Skeletal muscle cell (primary cell): Measurements from ENCODE around the gene HPF1.
"Not testable (repeated sequence)": the region's sequence is repeated elsewhere in the genome, so short reads cannot be mapped to it uniquely, and the experiment has no call there.

Experiments used
- DNase-seq: peaks from one replicate; pipeline ENCODE4 v3.0.0-alpha.2; 2010; ENCODE audit warnings: low read depth
- H3K4me3 ChIP-seq: 2 replicates; pipeline ENCODE4 v1.5.1; 2011; ENCODE audit warnings: low read depth, mild to moderate bottlenecking, control low read depth, low read length, moderate library complexity

HPF1 gene

GRCh38 chr4:169757575-169758184 lies at the start of gene HPF1:
TSS of gene HPF1 (minus strand) at chr4:169757944. CDS start at chr4:169757877, 67 bp downstream.
- H3K4me3 ChIP-seq: peak within 1 kb of the TSS; percentile 81
- DNase-seq: peak; percentile 47

DNA sequence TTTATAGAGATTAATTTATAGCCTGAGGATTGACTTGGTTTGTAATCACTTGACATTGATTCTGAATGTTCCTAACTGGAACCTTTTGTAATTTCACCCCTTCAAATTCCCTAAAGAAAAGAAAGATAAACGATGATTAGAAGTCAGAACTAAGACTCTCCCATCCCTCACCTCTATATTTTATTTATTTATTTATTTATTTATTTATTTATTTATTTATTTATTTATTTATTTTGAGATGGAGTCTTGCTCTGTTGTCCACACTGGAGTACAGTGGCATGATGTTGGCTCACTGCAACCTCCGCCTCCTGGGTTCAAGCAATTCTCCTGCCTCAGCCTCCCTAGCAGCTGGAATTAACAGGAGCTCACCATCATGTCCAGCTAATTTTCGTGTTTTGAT lies 49.0 kb upstream of the HPF1 start:
- DNase-seq, H3K4me3 ChIP-seq: not testable (repeated sequence)

- no peak overlapping the region for H3K4me3 ChIP-seq
- DNase-seq: no peak
These were observed 45.7 kb upstream of the HPF1 start for GRCh38 chr4:169803413-169803812.

DNA sequence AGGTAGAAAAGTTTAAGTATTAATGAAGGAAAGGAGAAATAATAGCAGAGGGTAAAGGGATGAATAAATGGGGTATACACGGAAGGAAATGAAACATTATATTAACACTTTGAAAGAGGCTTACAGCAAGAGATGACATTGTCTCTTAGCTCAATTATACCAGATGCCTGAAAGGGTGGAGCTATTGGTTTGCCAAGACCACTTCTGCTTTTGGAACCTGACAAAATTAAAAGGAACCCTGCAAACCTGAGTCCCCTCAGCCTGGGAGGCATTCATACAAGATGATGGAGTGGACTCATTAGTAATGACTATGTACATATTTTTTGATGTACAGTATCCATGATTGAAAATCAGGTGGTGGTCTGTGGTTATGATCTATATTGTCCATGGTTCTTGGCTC lies 45.1 kb upstream of the HPF1 start:
- DNase-seq: no peak
- no peak overlapping the region for H3K4me3 ChIP-seq

GRCh38 chr4:169800541-169800940 lies 42.8 kb upstream of the HPF1 start:
- DNase-seq: no peak

DNA sequence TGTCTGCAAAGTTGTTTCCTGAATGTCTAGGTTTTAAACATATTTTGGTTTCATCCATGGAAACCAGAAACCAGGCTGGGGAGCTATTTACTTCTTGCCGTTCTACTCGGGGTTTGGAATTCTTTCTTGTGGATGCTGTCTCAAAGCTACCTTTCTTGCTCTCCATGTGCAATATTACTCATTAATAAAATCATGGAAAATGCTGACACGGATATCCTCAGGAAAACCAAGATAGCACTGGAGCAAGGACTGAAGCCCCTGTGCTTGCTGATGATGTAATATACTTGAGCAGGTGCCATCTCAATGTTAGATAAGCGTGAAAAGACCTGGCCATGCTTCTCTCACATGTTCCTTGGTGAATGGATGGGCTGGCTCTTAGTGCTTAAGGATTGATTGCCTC lies 41.5 kb upstream of the HPF1 start:
- H3K4me3 ChIP-seq: no peak overlapping the region
- DNase-seq: no peak

More at GRCh38 chr4:169800541-169800940, 42.8 kb upstream of the HPF1 start:
- no peak overlapping the region for H3K4me3 ChIP-seq

GRCh38 chr4:169795585-169795984 lies 37.8 kb upstream of the HPF1 start:
- DNase-seq: no peak
- no peak overlapping the region for H3K4me3 ChIP-seq

- peak overlapping the region; percentile 36 for H3K4me3 ChIP-seq
- DNase-seq: peak; percentile 22
These were observed 33.9 kb upstream of the HPF1 start for GRCh38 chr4:169791527-169792156.

DNA sequence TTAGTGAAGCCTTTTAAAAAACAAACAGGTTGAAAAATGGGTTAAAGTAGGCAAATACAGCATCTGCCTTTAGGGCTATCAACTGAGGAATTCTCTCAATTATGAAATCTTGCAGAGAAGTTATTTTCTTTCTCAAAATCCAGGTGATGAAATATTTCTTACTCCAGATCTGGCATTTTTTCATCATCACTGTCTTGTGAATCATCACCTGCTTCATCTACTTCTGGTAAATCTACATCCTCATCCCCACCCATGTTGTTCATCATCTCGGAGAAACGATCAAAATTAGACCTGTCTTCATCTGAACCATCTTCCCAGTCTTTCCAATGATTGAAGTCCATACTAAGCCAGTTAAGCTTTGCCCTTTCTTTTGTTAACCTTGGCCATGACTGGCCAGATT lies 33.3 kb upstream of the HPF1 start:
- H3K4me3 ChIP-seq: no peak overlapping the region
- DNase-seq: no peak

- peak overlapping the region; percentile 9 for H3K4me3 ChIP-seq
- DNase-seq: no peak
These were observed 17.0 kb upstream of the HPF1 start for GRCh38 chr4:169774466-169775445.

GRCh38 chr4:169773889-169774288 lies 16.1 kb upstream of the HPF1 start:
- H3K4me3 ChIP-seq: no peak overlapping the region
- no peak for DNase-seq

GRCh38 chr4:169771556-169772080 lies 13.9 kb upstream of the HPF1 start:
- not testable (repeated sequence) for DNase-seq, H3K4me3 ChIP-seq

GRCh38 chr4:169770416-169770815 lies 12.7 kb upstream of the HPF1 start:
- no peak for DNase-seq
- no peak overlapping the region for H3K4me3 ChIP-seq

GRCh38 chr4:169768385-169768784 lies 10.6 kb upstream of the HPF1 start:
- no peak for DNase-seq

DNA sequence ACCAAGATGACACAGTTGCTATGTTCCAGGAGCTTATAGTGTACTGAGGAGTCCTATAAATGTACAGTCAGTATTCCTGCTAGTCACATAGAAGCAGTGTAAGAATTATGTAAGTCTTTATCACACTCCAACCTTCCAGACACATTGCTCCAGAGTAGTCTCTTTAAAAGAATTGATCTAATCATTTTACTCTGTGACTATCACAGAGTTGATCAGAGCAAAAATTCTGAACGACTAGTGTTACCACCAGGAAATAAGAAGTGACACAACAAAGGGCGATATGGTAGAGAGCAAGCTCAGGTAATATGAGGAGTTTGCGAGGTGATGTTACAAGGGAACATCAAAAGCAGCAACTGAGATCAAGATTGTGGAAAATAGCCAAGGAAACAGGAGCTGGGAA lies 9.0 kb upstream of the HPF1 start:
- H3K4me3 ChIP-seq: no peak overlapping the region
- DNase-seq: no peak

More at GRCh38 chr4:169768385-169768784, 10.6 kb upstream of the HPF1 start:
- no peak overlapping the region for H3K4me3 ChIP-seq

- DNase-seq: no peak
- no peak overlapping the region for H3K4me3 ChIP-seq
These were observed 8.1 kb upstream of the HPF1 start for GRCh38 chr4:169765835-169766234.

DNA sequence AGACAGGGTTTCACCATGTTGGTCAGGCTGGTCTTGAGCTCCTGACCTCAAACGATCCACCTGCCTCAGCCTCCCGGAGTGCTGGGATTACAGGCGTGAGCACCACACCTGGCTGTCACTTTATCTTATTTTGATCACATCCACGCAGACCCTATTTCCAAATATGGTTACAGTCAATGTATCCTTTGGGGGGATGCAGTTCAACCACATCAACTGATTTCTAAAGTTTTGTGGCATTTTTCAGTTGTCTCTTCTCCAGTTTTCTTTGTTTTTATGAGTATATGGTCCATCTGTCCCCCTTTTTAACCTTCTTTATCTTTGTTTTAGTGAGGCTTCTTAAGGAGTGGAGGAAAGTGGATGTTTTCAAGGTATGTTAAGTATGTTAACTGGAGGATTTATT lies 4.1 kb upstream of the HPF1 start:
- DNase-seq: no peak
- no peak overlapping the region for H3K4me3 ChIP-seq

- peak overlapping the region; percentile 81 for H3K4me3 ChIP-seq
These were observed 738 bp upstream of the HPF1 start for GRCh38 chr4:169758401-169758962.

DNA sequence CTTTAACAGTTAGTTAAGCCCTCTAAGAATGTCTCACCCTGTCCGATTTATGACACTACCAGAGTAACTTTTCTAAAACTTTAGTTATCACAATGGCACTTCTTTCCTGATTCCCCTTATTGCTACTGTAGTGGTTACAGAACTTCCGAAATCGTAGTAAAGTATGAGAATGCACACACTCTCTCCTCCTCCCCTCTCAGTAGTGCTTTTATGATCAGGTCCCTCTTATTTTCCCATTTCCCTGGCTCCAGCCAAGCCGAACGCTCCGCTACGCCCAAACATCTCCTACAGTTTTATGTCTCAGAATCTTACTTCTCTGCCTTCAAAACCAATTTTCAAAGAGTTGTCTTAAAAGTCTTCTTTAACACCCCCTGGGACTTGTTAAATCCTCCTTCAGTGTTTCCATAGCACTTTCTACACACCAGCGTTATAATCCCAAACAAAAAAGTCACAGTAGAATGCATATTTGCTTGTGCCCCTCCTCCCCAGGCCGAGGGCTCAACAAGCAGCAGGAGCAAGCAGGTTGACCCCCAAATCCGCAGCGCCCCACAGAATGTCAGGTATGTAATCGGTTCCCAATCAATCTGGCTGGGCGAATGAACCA lies 671 bp downstream of the HPF1 start:
- DNase-seq: no peak
- H3K4me3 ChIP-seq: peak overlapping the region; percentile 81

More at GRCh38 chr4:169758401-169758962, 738 bp upstream of the HPF1 start:
- no peak for DNase-seq
